ENCODE measurements around the gene TMEM184B. TPM values are rescaled to one million over a fixed set of nuclear protein-coding genes. Genes with fewer than 3 reads are reported as not detected.

TMEM184B gene
- total RNA-seq, 1 experiment from 2014 or later, result 54.2 TPM

DNA sequence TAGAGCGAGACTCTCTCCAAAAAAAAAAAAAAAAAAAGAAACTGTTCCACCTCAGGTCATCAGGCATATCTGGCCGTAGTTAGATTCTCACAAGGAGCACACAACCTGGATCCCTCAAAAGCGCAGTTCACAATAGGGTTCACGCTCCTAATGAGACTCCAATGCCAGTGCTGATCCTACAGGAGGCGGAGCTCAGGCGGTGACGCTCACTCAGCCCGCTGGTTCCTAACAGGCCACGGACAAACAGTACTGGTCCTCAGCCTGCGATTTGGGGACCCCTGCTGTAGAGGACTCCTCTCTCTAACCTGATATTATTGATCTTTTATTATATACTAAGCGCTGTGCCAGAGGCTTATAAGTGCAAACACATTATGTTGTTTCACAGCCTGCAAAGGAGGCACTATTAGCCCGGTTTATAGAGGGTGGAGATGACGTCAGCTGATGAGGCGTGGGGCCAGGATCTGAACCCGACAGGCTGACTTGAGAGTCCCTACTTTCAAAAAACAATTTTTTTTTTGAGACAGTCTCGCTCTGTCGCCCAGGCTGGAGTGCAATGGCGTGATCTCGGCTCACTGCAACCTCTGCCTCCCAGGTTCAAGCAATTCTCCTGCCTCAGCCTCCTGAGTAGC, 75.9 kb downstream of the TMEM184B start:
- POLR2A ChIA-PET, result no interaction called here
- Histone ChIP-seq H3K27me3 (ENCODE audit: control insufficient read depth, insufficient read depth, low read length) (no peaks in the 10 kb centered on the region), H3K36me3 (ENCODE audit: control insufficient read depth, insufficient read depth, low read length) (no peaks in the 10 kb centered on the region; the same call in 1 of the 2 replicates), H3K4me3 (ENCODE audit: low read depth in 2 of 2, low read length in 2 of 2) (no peak overlapping the region), H3K4me1 (ENCODE audit: control insufficient read depth, insufficient read depth, low read length) (no peaks in the 10 kb centered on the region), H3K27ac (ENCODE audit: low read length) (no peak overlapping the region), H3K9me3 (ENCODE audit: control insufficient read depth, insufficient read depth, low read depth, low read length) (no peaks in the 10 kb centered on the region)
- no peak for ATAC-seq
- in situ Hi-C loops (cut with HindIII; ENCODE audit: low pct_unique_long_range_greater_than_20kb, low sequenced_read_pairs) (no loop called here), intact Hi-C loops (cut with micrococcal nuclease; ENCODE audit: unreplicated experiment) (no loop called here)
- BruUV-seq (replicated peaks), result no TSS peak
- TF ChIP-seq, protein P1, sequence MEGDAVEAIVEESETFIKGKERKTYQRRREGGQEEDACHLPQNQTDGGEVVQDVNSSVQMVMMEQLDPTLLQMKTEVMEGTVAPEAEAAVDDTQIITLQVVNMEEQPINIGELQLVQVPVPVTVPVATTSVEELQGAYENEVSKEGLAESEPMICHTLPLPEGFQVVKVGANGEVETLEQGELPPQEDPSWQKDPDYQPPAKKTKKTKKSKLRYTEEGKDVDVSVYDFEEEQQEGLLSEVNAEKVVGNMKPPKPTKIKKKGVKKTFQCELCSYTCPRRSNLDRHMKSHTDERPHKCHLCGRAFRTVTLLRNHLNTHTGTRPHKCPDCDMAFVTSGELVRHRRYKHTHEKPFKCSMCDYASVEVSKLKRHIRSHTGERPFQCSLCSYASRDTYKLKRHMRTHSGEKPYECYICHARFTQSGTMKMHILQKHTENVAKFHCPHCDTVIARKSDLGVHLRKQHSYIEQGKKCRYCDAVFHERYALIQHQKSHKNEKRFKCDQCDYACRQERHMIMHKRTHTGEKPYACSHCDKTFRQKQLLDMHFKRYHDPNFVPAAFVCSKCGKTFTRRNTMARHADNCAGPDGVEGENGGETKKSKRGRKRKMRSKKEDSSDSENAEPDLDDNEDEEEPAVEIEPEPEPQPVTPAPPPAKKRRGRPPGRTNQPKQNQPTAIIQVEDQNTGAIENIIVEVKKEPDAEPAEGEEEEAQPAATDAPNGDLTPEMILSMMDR (IDR thresholded peaks at IDR 0.05), result no peak
- TF ChIP-seq SIN3A (IDR thresholded peaks at IDR 0.05; ENCODE audit: borderline replicate concordance, insufficient read depth, low read depth, low read length) (no peak), TCF7L2 (IDR thresholded peaks at IDR 0.05; ENCODE audit: low read depth, low read length) (no peak), POLR2AphosphoS5 (IDR thresholded peaks at IDR 0.05; ENCODE audit: low read depth, low read length) (no peak)
- TF ChIP-seq, protein P2, sequence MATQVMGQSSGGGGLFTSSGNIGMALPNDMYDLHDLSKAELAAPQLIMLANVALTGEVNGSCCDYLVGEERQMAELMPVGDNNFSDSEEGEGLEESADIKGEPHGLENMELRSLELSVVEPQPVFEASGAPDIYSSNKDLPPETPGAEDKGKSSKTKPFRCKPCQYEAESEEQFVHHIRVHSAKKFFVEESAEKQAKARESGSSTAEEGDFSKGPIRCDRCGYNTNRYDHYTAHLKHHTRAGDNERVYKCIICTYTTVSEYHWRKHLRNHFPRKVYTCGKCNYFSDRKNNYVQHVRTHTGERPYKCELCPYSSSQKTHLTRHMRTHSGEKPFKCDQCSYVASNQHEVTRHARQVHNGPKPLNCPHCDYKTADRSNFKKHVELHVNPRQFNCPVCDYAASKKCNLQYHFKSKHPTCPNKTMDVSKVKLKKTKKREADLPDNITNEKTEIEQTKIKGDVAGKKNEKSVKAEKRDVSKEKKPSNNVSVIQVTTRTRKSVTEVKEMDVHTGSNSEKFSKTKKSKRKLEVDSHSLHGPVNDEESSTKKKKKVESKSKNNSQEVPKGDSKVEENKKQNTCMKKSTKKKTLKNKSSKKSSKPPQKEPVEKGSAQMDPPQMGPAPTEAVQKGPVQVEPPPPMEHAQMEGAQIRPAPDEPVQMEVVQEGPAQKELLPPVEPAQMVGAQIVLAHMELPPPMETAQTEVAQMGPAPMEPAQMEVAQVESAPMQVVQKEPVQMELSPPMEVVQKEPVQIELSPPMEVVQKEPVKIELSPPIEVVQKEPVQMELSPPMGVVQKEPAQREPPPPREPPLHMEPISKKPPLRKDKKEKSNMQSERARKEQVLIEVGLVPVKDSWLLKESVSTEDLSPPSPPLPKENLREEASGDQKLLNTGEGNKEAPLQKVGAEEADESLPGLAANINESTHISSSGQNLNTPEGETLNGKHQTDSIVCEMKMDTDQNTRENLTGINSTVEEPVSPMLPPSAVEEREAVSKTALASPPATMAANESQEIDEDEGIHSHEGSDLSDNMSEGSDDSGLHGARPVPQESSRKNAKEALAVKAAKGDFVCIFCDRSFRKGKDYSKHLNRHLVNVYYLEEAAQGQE (IDR thresholded peaks at IDR 0.05; ENCODE audit: insufficient read depth in 1 of 2, low read depth in 2 of 2, low read length in 1 of 2), result no peak
- DNase-seq (ENCODE audit: low read depth, low spot score), result no peak
- CTCF ChIA-PET, result no interaction called here

DNA sequence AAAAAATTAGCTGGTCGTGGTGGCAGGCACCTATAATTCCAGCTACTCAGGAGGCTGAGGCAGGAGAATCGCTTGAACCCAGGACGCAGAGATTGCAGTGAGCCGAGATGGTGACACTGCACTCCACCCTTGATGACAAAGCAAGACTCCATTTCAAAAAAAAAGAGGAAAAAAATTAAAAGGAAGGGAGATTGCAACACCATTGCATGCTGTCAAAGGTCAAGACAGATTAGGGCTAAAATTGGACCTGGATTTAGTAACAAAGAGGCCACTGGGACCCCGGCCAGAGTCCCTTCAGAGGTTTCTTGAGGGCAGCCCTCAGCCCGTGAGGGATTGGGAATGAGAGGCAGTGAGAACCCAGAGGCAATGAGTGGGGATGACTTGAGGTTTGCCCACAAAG, 79.2 kb downstream of the TMEM184B start:
- Histone ChIP-seq H3K9me3 (ENCODE audit: control insufficient read depth, insufficient read depth, low read depth, low read length) (no peaks in the 10 kb centered on the region), H3K36me3 (ENCODE audit: control insufficient read depth, insufficient read depth, low read length) (no peaks in the 10 kb centered on the region), H3K27ac (ENCODE audit: low read length) (no peak overlapping the region), H3K27me3 (ENCODE audit: control insufficient read depth, insufficient read depth, low read length) (no peaks in the 10 kb centered on the region), H3K4me1 (ENCODE audit: control insufficient read depth, insufficient read depth, low read length) (no peaks in the 10 kb centered on the region), H3K4me3 (ENCODE audit: low read depth in 2 of 2, low read length in 2 of 2) (no peak overlapping the region)
- POLR2A ChIA-PET, result no interaction called here
- in situ Hi-C loops (cut with HindIII; ENCODE audit: low pct_unique_long_range_greater_than_20kb, low sequenced_read_pairs) (no loop called here), intact Hi-C loops (cut with micrococcal nuclease; ENCODE audit: unreplicated experiment) (no loop called here)
- TF ChIP-seq, protein P1 (IDR thresholded peaks at IDR 0.05), result no peak
- CTCF ChIA-PET, result interaction anchor here (0.7 kb wide), 1 partner anchor 91 kb away, joined by 8 read pairs; no protein-coding TSS in a partner anchor
- no TSS peak for BruUV-seq (replicated peaks)
- no peak for DNase-seq (ENCODE audit: low read depth, low spot score)
- ATAC-seq, result no peak

Data from Panc1 (cell line).